HG02840 (cell line): ENCODE results near the gene RTP4.

Experiments
- ATAC-seq: cut with Tn5 transposase; IDR thresholded peaks from one replicate; pipeline ENCODE4 v1.9.1; 2021; ENCODE audit warnings: mild to moderate bottlenecking, moderate library complexity, moderate number of reproducible peaks; ENCODE audit not compliant: unreplicated experiment, low FRiP score

The RTP4 gene, protein sequence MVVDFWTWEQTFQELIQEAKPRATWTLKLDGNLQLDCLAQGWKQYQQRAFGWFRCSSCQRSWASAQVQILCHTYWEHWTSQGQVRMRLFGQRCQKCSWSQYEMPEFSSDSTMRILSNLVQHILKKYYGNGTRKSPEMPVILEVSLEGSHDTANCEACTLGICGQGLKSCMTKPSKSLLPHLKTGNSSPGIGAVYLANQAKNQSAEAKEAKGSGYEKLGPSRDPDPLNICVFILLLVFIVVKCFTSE

DNA sequence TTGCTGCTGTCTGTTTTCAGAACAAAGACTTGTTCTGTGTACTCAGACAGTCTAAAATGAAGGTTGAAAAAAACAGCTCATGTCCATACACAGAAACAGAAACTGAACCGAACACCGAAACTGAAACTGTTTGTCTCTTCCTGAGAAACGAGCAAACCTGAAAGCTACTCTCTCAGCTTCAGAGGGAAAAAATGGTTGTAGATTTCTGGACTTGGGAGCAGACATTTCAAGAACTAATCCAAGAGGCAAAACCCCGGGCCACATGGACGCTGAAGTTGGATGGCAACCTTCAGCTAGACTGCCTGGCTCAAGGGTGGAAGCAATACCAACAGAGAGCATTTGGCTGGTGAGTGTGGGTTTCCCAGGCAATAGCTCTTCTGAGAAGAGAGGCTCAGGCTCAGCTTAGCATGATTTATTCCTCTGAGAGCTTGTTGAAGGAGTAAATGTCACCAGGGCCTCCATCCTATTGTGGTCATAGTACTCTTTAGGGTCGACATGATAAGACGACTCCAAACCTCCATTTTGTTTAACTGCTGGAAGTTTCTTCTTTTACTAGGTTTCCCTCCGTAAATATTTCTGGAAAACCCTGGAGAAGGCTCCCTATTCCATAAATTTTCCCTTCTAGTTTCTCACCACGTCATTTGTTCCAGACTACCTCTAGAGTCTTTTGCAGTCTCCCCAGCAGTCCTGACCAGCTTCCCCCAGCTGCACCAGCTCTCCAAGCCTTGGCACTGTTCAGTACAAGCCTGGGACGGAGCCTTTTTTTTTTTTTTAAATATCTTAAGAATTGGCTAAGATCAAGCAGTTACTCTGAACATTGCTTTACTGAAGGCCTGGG, at the start of gene RTP4:
Gene RTP4, plus strand, starts transcription at position 135 of the 838 bp plus-strand sequence. Its CDS starts 57 bp downstream, at position 192.
- ATAC-seq = peak; percentile 86

DNA sequence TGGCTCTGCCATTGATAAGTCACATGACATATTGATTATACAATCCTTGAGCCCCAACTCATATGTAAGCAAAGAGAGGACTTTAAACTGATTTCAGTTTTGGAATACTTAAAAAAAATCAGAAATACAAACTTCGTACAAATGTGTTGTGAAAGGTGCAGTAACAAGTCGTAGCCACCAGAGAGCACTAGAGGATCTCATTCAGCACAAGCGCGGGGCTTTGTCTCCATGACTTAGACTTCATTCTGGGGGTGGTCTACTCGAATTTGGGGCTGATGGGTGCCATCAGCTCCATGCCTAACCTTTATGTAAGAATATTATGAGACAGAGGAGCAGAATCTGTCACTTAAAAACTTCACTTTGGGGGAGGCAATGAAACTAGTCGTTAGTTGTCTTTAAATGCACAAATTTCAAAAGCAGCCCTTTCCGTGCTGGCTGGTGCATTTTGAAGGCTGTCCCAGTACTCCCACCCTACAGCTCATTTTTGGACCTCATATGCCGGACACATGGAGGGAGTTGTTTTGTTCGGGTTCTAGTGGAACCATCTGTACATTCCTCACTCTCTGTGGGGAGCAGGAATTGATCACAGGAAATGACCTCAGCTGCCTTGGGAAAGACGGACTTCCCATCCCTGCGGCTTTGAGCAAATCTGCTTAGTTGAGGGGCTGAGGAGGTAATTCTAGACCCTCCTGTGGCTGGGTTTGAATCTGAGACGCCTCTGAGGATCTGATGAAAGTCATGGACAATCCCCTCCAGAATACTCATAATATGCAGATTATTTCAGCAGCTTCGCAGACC, 49.2 kb upstream of the RTP4 start:
- no peak for ATAC-seq

DNA sequence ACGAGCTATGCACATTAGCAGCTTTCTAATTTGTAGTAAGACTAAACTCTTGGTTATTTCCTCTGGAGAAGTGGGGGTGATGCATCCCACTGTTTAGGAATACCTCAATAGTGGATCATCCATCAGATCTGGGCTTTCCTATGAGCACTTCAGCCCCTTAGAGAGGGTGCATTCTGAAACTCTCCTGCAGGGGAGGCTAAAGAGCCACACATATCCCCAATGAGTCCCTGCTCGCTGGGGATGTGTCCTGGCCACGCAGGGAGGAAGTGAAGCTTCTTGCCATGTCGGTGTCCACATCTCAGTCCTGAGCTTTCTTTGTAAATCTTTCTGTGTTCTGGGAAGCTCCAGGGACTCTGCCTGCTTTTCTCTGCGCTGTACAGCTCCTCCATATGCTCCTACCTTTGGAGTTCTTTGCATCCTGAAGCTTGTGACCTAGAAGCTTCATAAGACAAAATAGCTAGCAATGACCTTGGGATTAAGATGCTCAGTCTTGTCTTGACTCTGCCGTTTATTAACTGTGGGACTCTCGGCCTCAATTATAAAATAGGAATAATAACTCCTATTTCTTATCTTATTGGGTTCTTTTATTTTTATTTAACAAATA, 48.4 kb upstream of the RTP4 start:
- ATAC-seq = no peak

GRCh38 chr3:187321766-187322165, 46.4 kb upstream of the RTP4 start:
- ATAC-seq = no peak

DNA sequence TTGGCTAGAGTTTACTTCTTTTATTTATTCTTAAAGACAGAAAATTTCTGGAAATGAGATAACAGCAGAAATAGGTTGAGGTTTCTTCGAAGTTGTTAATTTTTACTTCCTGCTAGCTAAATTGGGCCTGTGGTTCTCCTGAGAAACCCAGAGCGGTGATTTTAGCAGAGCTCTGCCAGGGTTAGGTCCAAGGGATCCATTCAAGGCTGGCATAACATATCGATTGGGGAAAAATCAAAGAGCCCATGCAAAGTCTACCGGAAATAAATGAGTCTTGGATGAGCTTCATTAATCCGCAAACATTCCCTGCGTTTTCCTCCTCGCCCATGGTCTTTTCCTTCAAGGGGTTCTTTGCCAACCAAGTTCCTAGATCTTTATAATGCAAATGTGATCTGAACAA, 45.9 kb upstream of the RTP4 start:
- ATAC-seq = no peak

DNA sequence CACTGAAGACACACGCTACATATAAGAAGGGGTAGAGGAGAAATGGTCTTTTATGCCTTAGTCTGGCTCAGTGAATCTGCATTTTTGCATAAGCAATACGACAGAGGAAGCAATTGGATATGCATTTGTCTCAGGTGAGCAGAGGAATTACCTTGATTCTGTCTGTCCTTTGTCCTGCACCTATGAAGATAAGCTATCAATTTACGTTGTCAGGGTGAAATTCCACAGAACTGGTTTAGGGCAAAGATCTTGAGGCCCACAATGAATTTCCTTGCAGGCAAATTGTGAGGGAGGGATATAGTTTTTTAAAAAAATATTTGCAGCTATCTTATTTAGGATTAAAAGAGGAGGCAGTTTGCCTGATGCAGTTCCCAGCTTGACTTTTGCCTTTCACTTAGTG, 45.1 kb upstream of the RTP4 start:
- no peak for ATAC-seq

DNA sequence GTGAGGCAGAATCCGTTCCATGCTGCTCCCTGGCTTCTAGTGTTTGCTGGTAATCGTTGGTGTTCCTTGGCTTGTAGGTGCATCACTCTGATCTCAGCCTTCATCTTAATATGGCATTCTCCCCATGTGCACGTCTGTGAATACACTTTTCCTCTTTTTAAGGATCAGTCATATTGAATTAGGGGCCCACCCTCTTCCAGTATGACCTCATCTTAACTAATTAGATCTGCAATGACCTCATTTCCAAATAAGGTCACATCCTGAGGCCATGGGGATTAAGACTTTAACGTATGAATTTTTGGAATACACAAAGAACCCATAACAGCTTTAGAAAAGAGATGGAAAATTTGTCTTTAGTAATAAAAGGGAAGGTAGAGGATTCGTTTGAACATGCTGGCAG, 42.6 kb upstream of the RTP4 start:
- ATAC-seq = no peak

GRCh38 chr3:187327845-187328244, 40.3 kb upstream of the RTP4 start:
- ATAC-seq = no peak

- no peak for ATAC-seq
These were observed 39.5 kb upstream of the RTP4 start for GRCh38 chr3:187328691-187329090.

- ATAC-seq = no peak
These were observed 33.3 kb upstream of the RTP4 start for GRCh38 chr3:187334904-187335303.

GRCh38 chr3:187336322-187336721, 31.9 kb upstream of the RTP4 start:
- ATAC-seq = no peak

- no peak for ATAC-seq
These were observed 27.6 kb upstream of the RTP4 start for GRCh38 chr3:187340578-187340977.

- ATAC-seq = no peak
These were observed 25.9 kb upstream of the RTP4 start for GRCh38 chr3:187342255-187342654.

DNA sequence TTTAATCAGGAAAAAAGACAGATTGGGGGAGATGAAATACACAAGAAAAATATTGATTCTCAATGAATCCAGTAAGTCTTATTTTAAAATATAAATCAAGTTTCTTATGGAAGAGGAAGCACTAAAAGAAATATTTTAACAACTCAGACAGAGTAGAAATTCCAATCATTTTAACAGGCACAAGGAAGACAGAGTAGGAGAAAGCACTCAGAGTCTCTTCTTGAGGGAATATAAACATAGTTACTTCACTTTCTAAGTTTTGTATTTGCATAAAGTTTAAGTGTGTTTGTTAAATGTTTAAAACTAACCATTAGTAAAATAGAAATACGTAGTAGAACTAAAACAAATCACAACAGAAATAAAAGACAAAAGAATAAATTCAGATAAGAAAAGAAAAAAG, 24.5 kb upstream of the RTP4 start:
- no peak for ATAC-seq

- ATAC-seq = no peak
These were observed 15.3 kb upstream of the RTP4 start for GRCh38 chr3:187352581-187353575.

GRCh38 chr3:187358068-187358467, 10.1 kb upstream of the RTP4 start:
- ATAC-seq = no peak

DNA sequence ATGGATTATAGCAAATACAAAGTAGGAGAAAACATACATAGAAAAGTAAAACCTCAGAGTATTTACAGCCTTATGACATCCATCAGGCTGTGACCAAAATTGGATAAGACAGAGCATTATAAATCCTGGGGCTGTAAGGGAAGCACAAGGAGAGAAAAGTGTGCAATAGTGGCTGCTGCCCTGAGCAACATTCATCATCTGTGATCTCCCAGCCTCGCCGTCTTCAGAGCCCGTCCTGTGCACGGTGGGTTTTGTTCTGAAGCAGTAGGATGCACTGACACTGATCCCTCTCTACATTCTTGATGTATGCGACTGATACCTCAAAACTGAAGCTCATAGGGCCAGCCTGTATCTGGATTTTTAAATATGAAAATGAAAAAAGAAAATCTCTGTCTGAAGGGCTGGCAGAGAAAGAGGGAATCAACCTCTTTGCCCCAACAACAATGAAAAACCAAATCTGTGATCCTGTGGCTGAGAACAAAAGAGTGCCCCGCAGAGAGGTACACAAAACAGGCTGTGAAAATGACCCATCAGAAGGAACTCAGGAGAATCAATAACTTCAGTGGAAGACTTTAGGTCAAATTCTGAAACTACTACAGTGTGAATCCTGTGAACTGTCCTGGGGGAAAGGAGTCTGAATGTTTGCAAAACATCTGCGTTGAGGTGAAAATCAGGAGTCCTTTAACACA, 8.2 kb upstream of the RTP4 start:
- no peak for ATAC-seq

DNA sequence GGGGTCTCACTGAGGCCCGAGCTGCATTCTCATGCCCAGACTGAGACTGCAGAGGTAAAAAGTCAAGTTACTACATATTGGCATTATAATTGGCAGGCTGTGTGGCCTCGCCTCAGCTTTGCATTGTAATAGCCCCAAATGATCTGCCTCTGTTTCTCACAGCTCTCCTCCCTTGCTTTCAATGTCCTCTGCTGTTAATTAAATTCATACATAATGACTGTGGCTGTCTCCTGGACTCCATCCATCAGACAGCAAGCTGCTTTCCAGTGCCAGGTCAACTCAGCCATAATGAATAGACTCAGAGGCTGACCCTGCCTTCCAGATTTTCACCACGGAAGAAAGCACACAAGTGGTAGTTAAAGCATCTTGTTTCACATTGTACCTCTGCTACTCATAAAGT, 7.6 kb upstream of the RTP4 start:
- ATAC-seq = no peak

DNA sequence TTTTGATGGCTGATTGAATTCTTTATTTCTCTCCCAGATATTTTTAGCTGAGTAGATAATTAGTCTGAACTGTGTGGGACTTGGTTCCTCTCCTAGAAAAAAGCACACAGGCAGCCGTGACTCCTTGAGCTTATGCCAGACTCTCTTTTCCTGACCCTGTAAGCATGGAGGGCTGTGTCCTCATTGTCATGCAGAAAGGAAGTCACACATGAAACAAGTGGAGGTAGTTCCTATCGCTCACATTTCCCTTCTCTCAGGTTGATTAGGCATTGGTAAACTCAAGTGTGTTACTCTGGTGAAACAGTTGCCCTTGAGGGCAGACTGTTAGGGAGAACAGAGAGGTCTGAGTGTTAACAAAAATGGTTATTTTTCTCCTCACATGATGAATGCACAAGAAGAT, 6.3 kb upstream of the RTP4 start:
- ATAC-seq = no peak
